Measurements from ENCODE around the gene RARRES2. TPM values are rescaled to one million over a fixed set of nuclear protein-coding genes. Genes with fewer than 3 reads are reported as not detected.

The RARRES2 gene
- total RNA-seq, 4 donors from 2014 or later = 21.5 to 99.9 (median 27.1) TPM

GRCh38 chr7:150325901-150326300 is 15.5 kb downstream of the RARRES2 start:
- Histone ChIP-seq H3K4me3 (no peak overlapping the region), H3K4me1 (peaks cover 0 to 27% (median 8%) of the 10 kb centered on the region in 4 donors), H3K36me3 (peaks cover 0 to 24% (median 0%) of the 10 kb centered on the region in 3 donors), H3K9me3 (no peaks in the 10 kb centered on the region), H3K27ac (no peak overlapping the region), H3K27me3 (no peaks in the 10 kb centered on the region)
- TF ChIP-seq, protein P1, sequence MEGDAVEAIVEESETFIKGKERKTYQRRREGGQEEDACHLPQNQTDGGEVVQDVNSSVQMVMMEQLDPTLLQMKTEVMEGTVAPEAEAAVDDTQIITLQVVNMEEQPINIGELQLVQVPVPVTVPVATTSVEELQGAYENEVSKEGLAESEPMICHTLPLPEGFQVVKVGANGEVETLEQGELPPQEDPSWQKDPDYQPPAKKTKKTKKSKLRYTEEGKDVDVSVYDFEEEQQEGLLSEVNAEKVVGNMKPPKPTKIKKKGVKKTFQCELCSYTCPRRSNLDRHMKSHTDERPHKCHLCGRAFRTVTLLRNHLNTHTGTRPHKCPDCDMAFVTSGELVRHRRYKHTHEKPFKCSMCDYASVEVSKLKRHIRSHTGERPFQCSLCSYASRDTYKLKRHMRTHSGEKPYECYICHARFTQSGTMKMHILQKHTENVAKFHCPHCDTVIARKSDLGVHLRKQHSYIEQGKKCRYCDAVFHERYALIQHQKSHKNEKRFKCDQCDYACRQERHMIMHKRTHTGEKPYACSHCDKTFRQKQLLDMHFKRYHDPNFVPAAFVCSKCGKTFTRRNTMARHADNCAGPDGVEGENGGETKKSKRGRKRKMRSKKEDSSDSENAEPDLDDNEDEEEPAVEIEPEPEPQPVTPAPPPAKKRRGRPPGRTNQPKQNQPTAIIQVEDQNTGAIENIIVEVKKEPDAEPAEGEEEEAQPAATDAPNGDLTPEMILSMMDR (IDR thresholded peaks at IDR 0.05) = no peak
- TF ChIP-seq POLR2A (IDR thresholded peaks at IDR 0.05) = no peak
- no peak for DNase-seq

GRCh38 chr7:150325110-150325611 is 16.3 kb downstream of the RARRES2 start:
- H3K27me3 ChIP-seq = no peaks in the 10 kb centered on the region
- DNase-seq = no peak
- H3K9me3 ChIP-seq = no peaks in the 10 kb centered on the region
- H3K27ac ChIP-seq = peak overlapping the region; percentile 56 to 93 (median 88)
- no peak overlapping the region for H3K4me3 ChIP-seq
- peaks cover 0 to 17% (median 0%) of the 10 kb centered on the region in 3 donors for H3K36me3 ChIP-seq
- TF ChIP-seq, protein P1 (IDR thresholded peaks at IDR 0.05) = no peak
- TF ChIP-seq POLR2A (IDR thresholded peaks at IDR 0.05) = no peak
- H3K4me1 ChIP-seq = peaks cover 0 to 27% (median 8%) of the 10 kb centered on the region in 4 donors

- peak overlapping the region in 3 of 4 donors; percentile 62 to 89 (median 84) for H3K4me3 ChIP-seq
- TF ChIP-seq POLR2A (IDR thresholded peaks at IDR 0.05) = no peak
- TF ChIP-seq, protein P1 (IDR thresholded peaks at IDR 0.05) = no peak
- peak overlapping the region; percentile 56 to 93 (median 88) for H3K27ac ChIP-seq
- no peaks in the 10 kb centered on the region for H3K9me3 ChIP-seq
- DNase-seq = no peak
- peaks cover 0 to 11% (median 0%) of the 10 kb centered on the region in 3 donors for H3K36me3 ChIP-seq
- peaks cover 0 to 27% (median 8%) of the 10 kb centered on the region in 4 donors for H3K4me1 ChIP-seq
- H3K27me3 ChIP-seq = no peaks in the 10 kb centered on the region
Observed at GRCh38 chr7:150324373-150324961, 17.0 kb downstream of the RARRES2 start.

GRCh38 chr7:150323682-150324372 is 17.6 kb downstream of the RARRES2 start:
- Histone ChIP-seq H3K27ac (peak overlapping the region; percentile 86 to 93 (median 90)), H3K36me3 (peaks cover 0 to 4% (median 0%) of the 10 kb centered on the region in 3 donors), H3K4me1 (peaks cover 0 to 27% (median 8%) of the 10 kb centered on the region in 4 donors), H3K27me3 (no peaks in the 10 kb centered on the region), H3K4me3 (peak overlapping the region; percentile 61 to 89 (median 73)), H3K9me3 (no peaks in the 10 kb centered on the region)
- DNase-seq = no peak
- no peak for TF ChIP-seq POLR2A (IDR thresholded peaks at IDR 0.05)
- TF ChIP-seq, protein P1 (IDR thresholded peaks at IDR 0.05) = no peak

- Histone ChIP-seq H3K36me3 (peaks cover 0 to 4% (median 0%) of the 10 kb centered on the region in 3 donors), H3K9me3 (no peaks in the 10 kb centered on the region), H3K27ac (peak within 1 kb of the TSS; percentile 86 to 93 (median 90)), H3K4me1 (peaks cover 0 to 27% (median 8%) of the 10 kb centered on the region in 4 donors), H3K4me3 (peak within 1 kb of the TSS; percentile 61 to 89 (median 73)), H3K27me3 (no peaks in the 10 kb centered on the region)
- peak in 1 of 2 donors; percentile 37 for TF ChIP-seq POLR2A (IDR thresholded peaks at IDR 0.05)
- TF ChIP-seq, protein P1 (IDR thresholded peaks at IDR 0.05) = peak in 3 of 6 experiments; percentile 19 to 36 (median 26)
- DNase-seq = peak; percentile 72 to 85 (median 81)
Observed at GRCh38 chr7:150322833-150323681, 18.4 kb downstream of the RARRES2 start, which contains the start of the genes ACTR3C and LRRC61. TSS of gene ACTR3C (minus strand) at chr7:150323545. CDS start at chr7:150295296, 28,249 bp downstream. TSS of gene LRRC61 (plus strand) at chr7:150323355. CDS start at chr7:150336862, 13,507 bp downstream.

Measured in Peyer's patch (tissue), 4 donors.